ENCODE results near the gene RAPGEF4. TPM values are rescaled to one million over a fixed set of nuclear protein-coding genes. Genes with fewer than 3 reads are reported as not detected.

The RAPGEF4 gene
- total and polyA plus RNA-seq, 3 experiments from 2014 or later: not detected

Other genes with a start within 250 kb of the RAPGEF4 start
- 10 to 100 TPM; 15.5 TPM for gene PDK1, start 179.8 kb upstream of the RAPGEF4 start, total RNA-seq
- gene PDK1, start 179.8 kb upstream of the RAPGEF4 start, polyA plus RNA-seq: 12.6 TPM